AG20443 (cell line): ENCODE results near the gene RUNDC3A.
"Not testable (repeated sequence)": the region's sequence is repeated elsewhere in the genome, so short reads cannot be mapped to it uniquely, and the experiment has no call there.

ENCODE experiments used
- DNase-seq: peaks from one replicate; pipeline ENCODE4 v3.0.0; 2012; ENCODE audit warnings: low spot score, mixed read lengths

RUNDC3A gene

DNA sequence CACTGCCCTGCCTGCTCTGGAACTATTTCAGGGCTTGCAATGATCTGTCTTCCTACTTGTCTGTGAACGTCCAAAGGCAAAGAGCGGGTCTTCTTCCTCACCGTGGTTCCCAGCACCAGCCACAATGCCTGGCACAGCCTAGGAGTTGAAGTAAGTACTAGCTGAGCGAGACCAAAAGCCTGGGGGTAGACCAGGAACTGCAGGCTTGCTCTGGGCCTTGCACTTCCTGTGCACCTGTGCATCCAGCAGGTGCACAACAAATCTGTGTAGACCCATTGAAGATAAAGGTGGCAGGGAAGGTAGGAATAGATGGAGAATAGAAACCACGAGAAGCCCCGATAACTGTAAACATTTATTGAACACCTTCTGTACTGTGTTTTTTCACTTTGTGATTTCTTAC lies 50.6 kb downstream of the RUNDC3A start:
- DNase-seq = no peak

DNA sequence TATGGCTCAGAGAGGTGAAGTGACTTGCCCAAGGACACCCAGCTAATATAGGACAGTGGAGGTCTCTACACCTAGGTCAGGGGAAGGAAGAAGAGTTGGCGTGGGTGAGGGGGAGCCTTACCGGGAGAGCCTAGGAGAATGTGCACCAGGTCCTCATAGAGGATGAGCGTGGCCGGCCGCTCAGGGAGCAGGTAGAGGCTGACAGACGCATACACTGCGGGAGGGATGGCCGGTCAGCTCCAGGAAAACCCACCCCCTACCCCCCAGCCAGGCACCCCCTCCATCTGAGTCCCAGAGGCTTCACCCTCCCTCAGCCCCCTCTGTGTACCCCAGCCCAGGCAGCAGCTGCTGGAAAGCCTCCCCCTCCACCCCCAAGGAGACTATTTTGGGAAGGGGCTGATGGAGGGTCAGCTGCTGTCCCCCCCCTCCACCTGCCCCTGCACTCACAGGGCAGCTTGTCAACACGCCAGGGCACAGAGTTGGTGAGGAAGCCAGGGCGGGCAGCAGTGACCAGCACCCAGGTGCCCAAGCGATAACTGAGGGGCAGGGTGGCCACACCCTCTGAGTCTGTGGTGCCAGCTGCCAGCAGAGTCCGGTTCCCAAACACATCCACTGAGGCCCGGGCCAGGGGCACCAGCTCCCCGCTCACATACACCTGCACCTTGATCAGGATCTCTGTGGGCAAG lies 51.2 kb downstream of the RUNDC3A start:
- no peak for DNase-seq

DNA sequence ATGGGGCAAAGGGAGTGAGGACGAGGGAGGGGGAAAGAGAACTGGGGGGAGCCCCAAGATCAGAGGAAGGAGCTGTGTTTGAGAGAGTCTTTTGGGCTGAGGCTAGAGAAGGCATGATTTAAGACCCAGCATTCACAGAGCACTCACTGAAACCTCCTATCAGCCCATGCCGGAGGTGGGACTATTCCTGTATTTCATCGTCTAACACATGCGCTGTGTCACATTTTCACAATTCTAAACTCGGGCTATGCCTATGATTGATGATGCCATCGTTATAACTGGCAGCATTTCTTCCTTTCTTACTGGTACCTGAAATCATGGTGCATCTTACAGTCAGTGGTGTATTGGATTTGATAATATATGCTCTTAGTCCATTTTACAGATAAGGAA lies 51.7 kb downstream of the RUNDC3A start:
- no peak for DNase-seq

DNA sequence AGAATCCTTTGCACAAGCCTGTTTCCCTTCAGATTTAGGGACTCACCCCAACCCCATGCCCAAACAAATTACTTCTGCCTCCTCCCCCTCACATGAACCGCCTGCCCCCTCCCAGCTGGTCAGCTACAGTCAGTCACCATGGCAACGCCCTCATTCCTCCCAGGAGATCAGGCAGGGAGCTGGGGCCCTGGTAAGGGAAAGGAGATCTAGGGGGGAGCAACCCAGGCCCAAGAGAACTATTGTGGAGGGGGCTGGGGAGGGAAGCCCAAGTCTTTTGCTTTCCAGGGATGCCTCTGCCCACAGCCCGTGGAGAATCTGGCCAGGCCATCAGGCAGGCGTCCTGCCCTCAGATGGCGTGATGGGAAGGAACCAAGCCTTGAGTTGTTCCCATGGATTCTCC lies 52.4 kb downstream of the RUNDC3A start:
- no peak for DNase-seq

DNA sequence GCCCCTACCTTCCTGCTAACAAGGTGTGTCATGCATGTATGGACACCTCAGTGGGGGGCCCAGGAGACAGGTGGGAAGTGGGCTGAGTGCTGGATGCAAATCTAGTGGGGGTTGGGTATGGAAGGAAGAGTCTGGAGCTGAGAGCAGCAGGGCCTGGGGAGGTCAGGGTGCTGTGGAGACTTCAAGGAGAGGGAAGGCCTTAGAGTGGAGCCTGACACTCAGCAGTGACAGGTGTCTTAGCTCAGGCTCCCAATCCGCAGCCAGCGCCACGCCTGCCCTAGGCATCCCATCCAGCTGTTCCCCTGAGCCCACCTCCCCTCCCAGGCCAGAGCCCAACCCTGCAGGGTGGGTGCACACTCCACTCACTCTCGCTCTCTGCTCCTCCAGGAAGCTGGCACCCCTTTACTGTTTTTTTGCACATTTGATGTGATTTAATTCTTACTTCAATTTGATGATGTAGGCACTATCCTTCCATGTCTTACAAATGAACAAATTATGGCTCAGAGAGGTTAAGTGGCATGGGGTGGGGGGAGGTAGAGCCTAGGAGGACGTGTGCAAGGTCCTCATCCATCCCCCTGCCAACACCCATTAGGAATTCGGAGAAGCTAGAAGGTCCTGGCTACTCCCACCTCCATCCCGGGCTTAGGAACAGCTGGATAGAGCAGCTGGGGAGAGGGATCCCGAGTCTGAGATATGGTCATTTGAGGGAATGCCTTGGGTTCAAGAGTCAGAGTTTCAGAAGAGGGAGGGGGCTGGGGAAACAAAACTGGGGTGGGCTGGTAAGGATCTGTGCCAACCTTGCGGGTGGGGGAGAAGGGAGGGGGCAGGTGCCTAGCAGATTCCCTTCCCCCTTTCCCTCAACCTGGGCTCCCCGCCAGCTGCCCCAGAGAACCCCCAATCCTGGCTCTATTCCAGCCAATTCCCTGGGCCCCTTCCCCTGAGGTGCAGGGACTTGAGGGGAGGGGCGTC lies 53.2 kb downstream of the RUNDC3A start:
- no peak for DNase-seq

DNA sequence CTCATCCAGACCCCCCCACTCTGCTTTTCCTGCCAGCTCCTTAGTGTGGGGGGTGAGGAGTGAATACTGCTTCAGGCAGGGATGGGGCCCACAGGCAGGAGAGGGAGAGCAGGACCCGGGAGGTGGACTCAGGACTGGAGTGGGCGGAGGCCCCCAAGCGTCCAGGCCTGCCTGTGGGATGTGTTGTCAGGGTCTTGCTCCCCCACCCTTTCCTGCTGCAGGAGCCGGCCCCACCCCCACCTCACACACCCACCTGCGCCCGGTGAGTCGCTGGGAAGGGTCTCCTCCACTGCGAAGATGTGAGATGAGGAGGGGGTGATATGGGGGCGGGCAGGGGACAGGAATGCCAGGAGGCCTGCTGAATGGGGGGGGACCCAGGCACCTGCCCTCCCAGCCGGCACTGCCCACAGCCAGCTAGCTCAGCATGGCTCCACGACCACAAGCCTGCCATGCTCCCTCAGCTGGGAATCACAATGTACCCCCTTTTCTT lies 54.1 kb downstream of the RUNDC3A start:
- no peak for DNase-seq

DNA sequence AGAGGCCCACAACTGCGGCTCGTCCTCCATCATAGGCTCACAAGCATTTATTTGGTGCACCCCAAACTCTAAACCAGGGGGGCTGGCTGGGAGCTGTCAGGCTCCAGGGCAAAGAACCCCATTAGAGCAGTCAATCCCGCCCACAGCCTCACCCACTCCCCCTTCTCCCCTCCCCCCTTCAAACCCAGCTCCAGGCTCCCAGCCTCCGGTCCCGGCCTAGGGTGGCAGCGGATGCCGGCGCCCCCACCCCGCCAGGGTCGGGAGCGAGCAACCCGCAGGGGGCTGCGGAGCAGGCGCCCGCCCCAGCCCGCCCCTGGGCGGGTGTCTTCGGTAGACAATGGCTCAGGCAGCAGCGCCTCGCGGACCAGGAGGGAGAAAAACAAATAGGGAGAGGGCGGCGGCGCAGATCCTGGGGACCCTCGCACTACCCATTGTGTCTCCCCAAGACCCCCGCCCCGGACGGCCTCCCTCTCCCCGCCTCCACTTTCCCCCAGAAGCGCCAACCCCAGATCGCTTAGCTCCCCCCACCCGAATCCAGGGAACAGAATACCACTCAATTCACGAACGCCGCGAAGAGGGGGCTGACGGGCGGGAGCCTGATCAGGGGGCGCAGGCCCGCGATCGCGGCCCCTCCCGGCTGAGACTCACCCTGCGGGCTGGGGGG lies 54.7 kb downstream of the RUNDC3A start:
- peak; percentile 56 for DNase-seq

DNA sequence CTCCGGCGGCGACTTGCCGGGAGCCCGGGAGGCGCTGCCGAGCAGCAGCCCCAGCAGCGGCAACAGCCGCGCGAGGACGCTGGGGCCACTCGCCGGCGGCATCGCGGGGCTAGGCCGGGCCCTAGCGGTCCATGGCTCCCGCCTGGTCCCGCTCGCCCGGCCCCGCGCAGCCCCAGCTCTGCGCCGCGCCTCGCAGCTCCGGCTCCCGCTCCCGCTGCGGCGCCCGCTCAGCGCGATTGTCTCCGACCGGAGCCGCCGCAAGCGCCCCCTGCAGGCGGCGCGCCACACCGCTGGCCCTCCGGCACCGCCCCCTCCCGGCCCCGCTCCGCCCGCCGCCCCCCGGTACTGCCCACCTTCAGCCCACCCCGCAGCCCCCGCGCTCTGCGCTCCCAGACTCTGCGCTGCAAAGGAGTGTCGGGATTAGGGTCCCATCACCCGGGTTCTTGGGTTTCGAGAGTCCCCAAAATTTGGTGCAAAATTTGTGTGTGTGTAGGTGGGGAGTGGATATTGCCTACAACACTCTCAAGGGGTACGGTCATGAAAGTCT lies 55.3 kb downstream of the RUNDC3A start, which contains the start of gene FAM171A2:
Gene FAM171A2, minus strand, starts transcription at position 241 of the 547 bp plus-strand sequence. Its CDS starts 139 bp downstream, at position 102.
- DNase-seq = peak; percentile 94

DNA sequence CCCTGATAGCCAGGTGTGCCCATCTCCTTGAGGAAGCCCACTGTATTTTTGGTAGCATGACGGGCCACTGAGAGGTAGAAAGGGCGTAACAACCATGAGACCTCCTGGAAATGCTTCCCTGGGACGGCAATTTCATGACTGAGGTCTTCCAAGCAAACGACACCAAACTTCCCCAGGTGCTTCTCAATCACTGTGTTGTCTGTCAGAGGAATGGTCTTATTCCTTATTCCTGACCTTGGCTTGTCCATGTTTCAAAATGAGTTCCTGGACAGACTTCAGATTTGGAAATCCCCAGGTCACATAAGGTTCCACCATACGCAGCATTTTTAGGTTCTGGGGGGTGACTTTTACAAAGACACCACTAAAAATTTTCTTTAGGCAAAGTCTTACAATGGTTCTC lies 56.6 kb downstream of the RUNDC3A start:
- not testable (repeated sequence) for DNase-seq

DNA sequence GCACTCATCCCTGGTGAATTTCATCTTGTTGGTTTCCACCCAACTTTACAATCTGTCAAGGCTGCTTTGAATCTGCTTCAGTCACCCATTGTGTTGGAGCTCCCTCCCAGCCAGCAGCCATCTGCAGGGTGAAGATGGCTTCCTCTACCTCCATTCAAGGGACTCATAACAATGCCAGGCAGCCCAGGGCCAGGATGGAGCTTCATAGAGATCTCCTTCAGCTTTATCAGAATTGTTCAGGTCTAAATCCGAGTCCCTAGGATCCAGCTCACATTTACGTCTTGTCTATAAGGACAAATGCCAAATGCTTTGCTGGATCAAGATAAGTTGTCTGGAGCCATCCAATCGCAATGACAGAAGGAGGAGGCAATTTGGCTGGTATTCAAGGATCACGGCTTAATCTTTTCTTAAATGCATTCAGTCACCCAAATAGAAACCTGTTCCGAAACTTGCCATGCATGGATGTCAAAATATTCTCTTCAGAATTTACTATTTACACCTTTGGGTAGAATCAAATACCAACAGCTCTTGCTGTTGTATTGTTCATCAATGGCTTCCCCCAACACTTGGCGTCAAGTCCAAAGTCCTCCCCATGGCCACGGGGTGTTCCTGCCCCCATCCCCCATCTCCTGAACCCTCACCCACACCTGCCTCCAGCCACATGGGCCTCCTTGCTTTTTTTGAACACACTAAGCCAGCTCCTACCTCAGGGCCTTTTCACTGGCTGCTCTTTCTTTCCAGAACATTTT lies 59.0 kb downstream of the RUNDC3A start:
- no peak for DNase-seq
